ENCODE measurements around the gene MT3. TPM values are rescaled to one million over a fixed set of nuclear protein-coding genes. Genes with fewer than 3 reads are reported as not detected.
A peak's percentile ranks its signal among the peaks of the same experiment; 100 is the strongest.

The MT3 gene
- total RNA-seq, 4 donors from 2014 or later: not detected

GRCh38 chr16:56600398-56600999 lies 11.2 kb downstream of the MT3 start:
- Histone ChIP-seq H3K27ac (no peak overlapping the region), H3K4me3 (no peak overlapping the region), H3K4me1 (peaks cover 17 to 20% of the 10 kb centered on the region in 2 donors), H3K36me3 (no peaks in the 10 kb centered on the region), H3K27me3 (no peaks in the 10 kb centered on the region), H3K9me3 (no peaks in the 10 kb centered on the region)
- TF ChIP-seq POLR2A (IDR thresholded peaks at IDR 0.05) (no peak), CTCF (IDR thresholded peaks at IDR 0.05 in 4 of 5, conservative IDR thresholded peaks at IDR 0.05 in 1 of 5) (peak; percentile 25 to 55 (median 46))
- in situ Hi-C loops (cut with MboI; ENCODE audit: low sequenced_read_pairs in 4 of 4) (loop anchor here in 2 of 4 donors (5.0 to 10.0 kb wide), 2 partner anchors 86 to 102 kb away; no protein-coding TSS in a partner anchor), intact Hi-C loops (cut with DNase I; ENCODE audit: low total_unique reads) (loop anchor here (5.0 kb wide), 1 partner anchor 88 kb away; no protein-coding TSS in a partner anchor)
- no peak for DNase-seq
- no peak for ATAC-seq

DNA sequence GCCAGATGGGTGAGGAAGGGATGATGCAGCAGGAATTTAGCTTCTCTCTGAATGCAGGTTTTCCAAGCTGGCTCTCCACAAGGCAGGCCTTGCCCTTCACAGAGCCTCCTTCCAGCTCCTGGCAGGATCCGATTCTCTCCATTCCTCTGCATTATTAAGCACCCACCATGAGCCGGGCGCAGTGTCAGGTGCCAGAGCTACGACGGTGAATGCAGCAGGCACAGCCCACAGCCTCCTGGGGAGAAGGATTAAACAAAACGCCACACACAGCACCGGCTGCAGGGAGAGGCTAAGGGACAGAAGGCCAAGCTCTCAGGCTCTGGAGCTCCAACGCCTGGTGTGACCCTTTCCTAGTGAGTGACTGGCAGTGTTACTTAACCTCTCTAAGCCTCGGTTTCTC lies 12.0 kb downstream of the MT3 start:
- no peaks in the 10 kb centered on the region for H3K9me3 ChIP-seq
- H3K27me3 ChIP-seq: no peaks in the 10 kb centered on the region
- intact Hi-C loops (cut with DNase I; ENCODE audit: low total_unique reads): loop anchor here (5.0 kb wide), 1 partner anchor 89 kb away; no protein-coding TSS in a partner anchor
- peaks cover 26 to 29% of the 10 kb centered on the region in 2 donors for H3K4me1 ChIP-seq
- TF ChIP-seq CTCF (IDR thresholded peaks at IDR 0.05 in 4 of 5, conservative IDR thresholded peaks at IDR 0.05 in 1 of 5): no peak
- TF ChIP-seq POLR2A (IDR thresholded peaks at IDR 0.05): no peak
- no peak for DNase-seq
- in situ Hi-C loops (cut with MboI; ENCODE audit: low sequenced_read_pairs in 4 of 4): loop anchor here in 2 of 4 donors (5.0 to 10.0 kb wide), 2 partner anchors 87 to 101 kb away; no protein-coding TSS in a partner anchor
- no peak overlapping the region for H3K4me3 ChIP-seq
- H3K27ac ChIP-seq: no peak overlapping the region
- no peaks in the 10 kb centered on the region for H3K36me3 ChIP-seq
- no peak for ATAC-seq

DNA sequence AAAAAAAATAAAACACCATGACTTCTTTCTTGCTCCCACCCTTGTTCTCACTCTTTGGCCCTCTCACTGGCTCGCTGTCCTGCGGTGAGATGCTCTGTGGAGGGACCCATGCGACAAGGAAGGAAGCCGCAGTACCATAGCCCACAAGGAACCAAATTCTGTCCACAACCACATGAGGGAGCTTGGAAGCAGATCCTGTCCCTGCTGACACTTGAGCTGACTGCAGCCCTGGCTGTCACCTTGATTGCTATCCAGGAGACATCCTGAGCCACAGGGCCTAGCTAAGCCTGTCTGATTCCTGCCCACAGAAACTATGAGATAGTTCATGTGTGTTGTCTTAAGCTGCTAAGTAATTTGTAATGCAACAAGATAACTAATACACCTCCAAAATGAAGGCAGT lies 14.3 kb downstream of the MT3 start:
- TF ChIP-seq POLR2A (IDR thresholded peaks at IDR 0.05) (no peak), CTCF (IDR thresholded peaks at IDR 0.05 in 4 of 5, conservative IDR thresholded peaks at IDR 0.05 in 1 of 5) (peak in 4 of 5 experiments; percentile 65 to 73 (median 68))
- H3K9me3 ChIP-seq: no peaks in the 10 kb centered on the region
- DNase-seq: peak; percentile 78 to 85
- H3K27me3 ChIP-seq: no peaks in the 10 kb centered on the region
- intact Hi-C loops (cut with DNase I; ENCODE audit: low total_unique reads): loop anchor here (1.0 to 5.0 kb wide), 2 partner anchors 91 to 99 kb away; no protein-coding TSS in a partner anchor
- in situ Hi-C loops (cut with MboI; ENCODE audit: low sequenced_read_pairs in 4 of 4): loop anchor here in 2 of 4 donors (5.0 to 10.0 kb wide), 2 partner anchors 89 to 99 kb away; no protein-coding TSS in a partner anchor
- peaks cover 40 to 46% of the 10 kb centered on the region in 2 donors for H3K4me1 ChIP-seq
- H3K36me3 ChIP-seq: no peaks in the 10 kb centered on the region
- peak; percentile 43 to 45 for ATAC-seq
- peak overlapping the region; percentile 95 to 99 (median 98) for H3K27ac ChIP-seq
- H3K4me3 ChIP-seq: no peak overlapping the region

DNA sequence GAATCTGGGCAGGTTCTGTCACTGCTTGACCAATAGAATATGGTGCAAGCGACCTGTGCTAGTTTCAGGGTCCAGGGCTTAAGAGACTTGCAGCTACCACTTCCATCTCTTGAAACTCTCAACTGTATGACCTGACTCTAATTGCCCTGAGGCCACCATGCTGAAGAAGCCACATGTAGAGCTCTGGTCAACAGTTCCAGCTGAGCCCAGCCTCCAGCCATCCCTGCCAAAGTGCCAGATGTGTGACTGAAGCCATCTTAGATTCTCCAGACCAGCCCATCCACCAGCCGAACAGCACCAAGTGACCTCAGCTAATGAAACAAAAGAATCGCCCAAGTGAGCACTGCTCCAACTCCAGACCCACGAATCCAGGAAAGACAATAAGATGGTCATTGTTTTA lies 15.6 kb downstream of the MT3 start:
- TF ChIP-seq POLR2A (IDR thresholded peaks at IDR 0.05): no peak
- no peak for TF ChIP-seq CTCF (IDR thresholded peaks at IDR 0.05 in 4 of 5, conservative IDR thresholded peaks at IDR 0.05 in 1 of 5)
- H3K27ac ChIP-seq: peak overlapping the region; percentile 95 to 99 (median 98)
- no peak overlapping the region for H3K4me3 ChIP-seq
- H3K9me3 ChIP-seq: no peaks in the 10 kb centered on the region
- no peaks in the 10 kb centered on the region for H3K36me3 ChIP-seq
- peaks cover 46 to 59% of the 10 kb centered on the region in 2 donors for H3K4me1 ChIP-seq
- H3K27me3 ChIP-seq: no peaks in the 10 kb centered on the region
- in situ Hi-C loops (cut with MboI; ENCODE audit: low sequenced_read_pairs in 4 of 4): loop anchor here in 2 of 4 donors (5.0 to 10.0 kb wide), 3 partner anchors 77 to 97 kb away; partner anchors contain the start of gene MT1X (in 2 of the 2)
- ATAC-seq (no peak), DNase-seq (no peak)
- intact Hi-C loops (cut with DNase I; ENCODE audit: low total_unique reads): loop anchor here (5.0 kb wide), 2 partner anchors 93 to 457 kb away; no protein-coding TSS in a partner anchor

Measured in gastrocnemius medialis (tissue), 4 donors.